GM12878 (cell line): ENCODE measurements around the gene AIG1. TPM values are rescaled to one million over a fixed set of nuclear protein-coding genes. Genes with fewer than 3 reads are reported as not detected.

ENCODE experiments used
- ATAC-seq: fragments of 200-7000 bp; cut with Tn5 transposase; 3 replicates; pipeline ENCODE4 v1.9.1; 2020; ENCODE audit warnings: mild to moderate bottlenecking, moderate library complexity
- BruUV-seq: library from RNA; stranded (reverse); fragments of 400-500 nt; replicated peaks from 2 replicates; lab custom pipeline; 2021; lab: Mats Ljungman, UMichigan
- CTCF ChIA-PET: fragments of 300-600 bp; sonication (Branson Sonifier 250); formaldehyde crosslinking; extraction: SDS; loops from one replicate; lab custom pipeline; 2021; ENCODE audit warnings: inconsistent platforms; lab: Yijun Ruan, JAX
- POLR2A ChIA-PET: fragments of 350-600 bp; formaldehyde crosslinking; extraction: SDS; loops from one replicate; lab custom pipeline; 2021; ENCODE audit warnings: inconsistent platforms; lab: Charles Lee
- RAD21 ChIA-PET: fragments of 300-600 bp; sonication (Branson Sonifier 250); formaldehyde crosslinking; loops from one replicate; lab custom pipeline; 2023; ENCODE audit warnings: antibody characterized with exemption; ENCODE audit not compliant: unreplicated experiment; lab: Charles Lee
- SMC1A ChIA-PET: fragments of 300-600 bp; sonication (Branson Sonifier 250); formaldehyde crosslinking; loops from one replicate; lab custom pipeline; 2023; ENCODE audit not compliant: unreplicated experiment, uncharacterized antibody; lab: Charles Lee
- DNase-seq: peaks from one replicate; pipeline ENCODE4 v3.0.0-alpha.2; 2011; ENCODE audit warnings: low read depth, low spot score
- FAIRE-seq: peaks from 3 replicates; lab custom pipeline; 2011; peaks lifted over from hg19 to GRCh38; lab: Jason Lieb, UNC
- H2AFZ ChIP-seq: 2 replicates; pipeline ENCODE4 v1.6.0; 2011; ENCODE audit warnings: low read depth, low read length, control low read depth; ENCODE audit not compliant: control insufficient read depth
- H3K27ac ChIP-seq: 2 replicates; pipeline ENCODE4 v1.5.1; 2011; ENCODE audit warnings: control low read depth; ENCODE audit not compliant: control insufficient read depth, insufficient read depth
- H3K27me3 ChIP-seq, 2 experiments: replicated peaks in 1 of 2; 2 replicates each; pipeline versions ENCODE4 v1.6.0 to v1.6.1; 2011; ENCODE audit warnings: low read length in 1 of 2; ENCODE audit not compliant: control insufficient read depth in 2 of 2, insufficient read depth in 2 of 2
- H3K36me3 ChIP-seq, 2 experiments: 2 replicates each; pipeline ENCODE4 v1.5.1; 2011; ENCODE audit warnings: low read length in 1 of 2; ENCODE audit not compliant: control insufficient read depth in 2 of 2, insufficient read depth in 2 of 2
- H3K4me1 ChIP-seq: 2 replicates; pipeline ENCODE4 v1.6.1; 2011; ENCODE audit warnings: mild to moderate bottlenecking, low read length, moderate library complexity, mixed read lengths; ENCODE audit not compliant: control insufficient read depth, insufficient read depth
- H3K4me2 ChIP-seq: 2 replicates; pipeline ENCODE4 v1.6.0; 2011; ENCODE audit warnings: control low read depth; ENCODE audit not compliant: control insufficient read depth, insufficient read depth
- H3K4me3 ChIP-seq: fragments of 200-600 bp; sonication (generic); 2 replicates; pipeline ENCODE4 v1.5.1; 2016
- H3K79me2 ChIP-seq: 2 replicates; pipeline ENCODE4 v1.6.0; 2011; ENCODE audit warnings: low read length; ENCODE audit not compliant: control insufficient read depth, insufficient read depth
- H3K9ac ChIP-seq: 2 replicates; pipeline ENCODE4 v1.8.0; 2011; ENCODE audit warnings: low read length, control low read depth, mixed read lengths; ENCODE audit not compliant: control insufficient read depth, insufficient read depth
- H3K9me3 ChIP-seq: replicated peaks from 3 replicates; pipeline ENCODE4 v1.5.1; 2011; ENCODE audit warnings: mild to moderate bottlenecking, low read length; ENCODE audit not compliant: control insufficient read depth, insufficient read depth
- H4K20me1 ChIP-seq: 2 replicates; pipeline ENCODE4 v1.6.0; 2011; ENCODE audit not compliant: control insufficient read depth, insufficient read depth
- CHD1 ChIP-seq: IDR thresholded peaks from 2 replicates; pipeline ENCODE4 v1.6.1; 2012; ENCODE audit warnings: low read depth, low read length, improper control_type of control experiment
- GATAD2B ChIP-seq: fragments of 450-650 bp; conservative IDR thresholded peaks from 2 replicates; pipeline ENCODE4 v1.6.1; 2017; ENCODE audit warnings: low read depth, mild to moderate bottlenecking, moderate library complexity
- NBN ChIP-seq: fragments of 450-650 bp; IDR thresholded peaks from 2 replicates; pipeline ENCODE4 v1.6.1; 2016
- POLR2AphosphoS5 ChIP-seq: IDR thresholded peaks from 2 replicates; pipeline ENCODE4 v1.6.1; 2011; ENCODE audit warnings: mild to moderate bottlenecking, low read length, inconsistent platforms
- RFX5 ChIP-seq: IDR thresholded peaks from 2 replicates; pipeline ENCODE4 v1.6.1; 2011; ENCODE audit warnings: low read depth, low read length, improper control_type of control experiment
- YY1 ChIP-seq: IDR thresholded peaks from 2 replicates; pipeline ENCODE4 v1.6.1; 2011; ENCODE audit warnings: low read depth, mild to moderate bottlenecking, low read length
- WGBS: methylation state at CpG from one replicate; pipeline ENCODE4 v1.1.6; 2016; ENCODE audit warnings: low lambda C conversion rate; ENCODE audit not compliant: insufficient replicate concordance, insufficient coverage; ENCODE audit errors: missing lambda C conversion rate; 5-methylcytosine and 5-hydroxymethylcytosine counted together
- in situ Hi-C: fragments of 300-500 bp; cut with MboI; formaldehyde crosslinking; loops from 9 replicates; pipeline ENCODE4 v1.14.3; 2018; ENCODE audit warnings: mixed read lengths
- intact Hi-C: fragments of 100-400 bp; cut with micrococcal nuclease; formaldehyde crosslinking; loops from one replicate; pipeline ENCODE4 v1.14.2; 2022; ENCODE audit not compliant: unreplicated experiment
- polyA plus RNA-seq, 11 experiments: library from polyadenylated mRNA; depleted of rRNA in 4 of 11; unstranded in 6 of 11; stranded (reverse) in 5 of 11; fragments of >200 nt; fragmentation: Nextera tagmentation in 4 of 11; fragmentation: Illumina TruSeq in 1 of 11; extraction: Ambion mirVana in 4 of 11; extraction: Trizol in 1 of 11; gene quantifications; 1 replicate in 1 of 11; 2 replicates in 10 of 11; pipeline versions ENCODE4 v1.2.1 to v1.2.3, GENCODE V29; 2011 to 2016; ENCODE audit warnings: inconsistent platforms in 2 of 11, missing spikeins in 2 of 11, low read depth in 1 of 11
- total RNA-seq, 4 experiments: library from RNA; depleted of rRNA in 3 of 4; stranded (reverse); fragments of >200 nt in 3 of 4; fragmentation: Illumina TruSeq in 1 of 4; extraction: Trizol in 1 of 4; gene quantifications; 2 replicates each; pipeline versions ENCODE4 v1.2.1 to v1.2.3, GENCODE V29; 2013 to 2021
- TF ChIP-seq, protein P1 (sequence below): IDR thresholded peaks from 2 replicates; pipeline ENCODE4 v1.6.1; 2012; ENCODE audit warnings: low read depth, low read length, improper control_type of control experiment

AIG1 gene
- total and polyA plus RNA-seq, 10 of the 15 experiments (the other 5 are each of a cell fraction or from before 2014, with no cell fraction given) = 27.0 to 74.5 (median 36.4) TPM

DNA sequence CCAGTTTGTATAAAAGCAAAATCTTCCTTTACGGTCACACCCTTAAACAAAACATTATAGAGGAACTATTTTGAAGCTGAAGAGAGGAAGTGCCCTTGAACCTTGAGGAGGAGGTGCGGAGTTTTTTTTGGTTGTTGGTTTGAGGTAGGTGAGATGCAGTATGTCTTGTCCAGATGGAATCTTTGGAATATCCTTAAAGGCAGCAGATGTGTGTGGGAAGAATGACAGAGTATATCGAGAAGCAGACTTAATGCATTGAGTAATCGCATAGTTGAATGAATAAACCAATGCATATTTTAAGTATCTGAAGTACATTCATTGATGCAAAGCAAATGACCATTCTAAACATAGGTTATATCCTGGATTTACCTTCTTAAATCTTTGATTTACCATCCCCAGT lies 49.9 kb downstream of the AIG1 start:
- RAD21 ChIA-PET = no interaction called here
- CTCF ChIA-PET = no interaction called here
- no peaks in the 10 kb centered on the region for H3K9me3 ChIP-seq
- ATAC-seq = no peak
- no peak for DNase-seq
- no peaks in the 10 kb centered on the region for H4K20me1 ChIP-seq
- TF ChIP-seq RFX5 (no peak), GATAD2B (no peak), NBN (no peak)
- TF ChIP-seq, protein P1, sequence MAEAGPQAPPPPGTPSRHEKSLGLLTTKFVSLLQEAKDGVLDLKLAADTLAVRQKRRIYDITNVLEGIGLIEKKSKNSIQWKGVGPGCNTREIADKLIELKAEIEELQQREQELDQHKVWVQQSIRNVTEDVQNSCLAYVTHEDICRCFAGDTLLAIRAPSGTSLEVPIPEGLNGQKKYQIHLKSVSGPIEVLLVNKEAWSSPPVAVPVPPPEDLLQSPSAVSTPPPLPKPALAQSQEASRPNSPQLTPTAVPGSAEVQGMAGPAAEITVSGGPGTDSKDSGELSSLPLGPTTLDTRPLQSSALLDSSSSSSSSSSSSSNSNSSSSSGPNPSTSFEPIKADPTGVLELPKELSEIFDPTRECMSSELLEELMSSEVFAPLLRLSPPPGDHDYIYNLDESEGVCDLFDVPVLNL = no peak
- H3K4me1 ChIP-seq = no peaks in the 10 kb centered on the region
- no TSS peak for BruUV-seq
- intact Hi-C loops = no loop called here
- no peak for FAIRE-seq
- no peaks in the 10 kb centered on the region for H3K79me2 ChIP-seq
- WGBS = 95% methylated on average over 4 of the region's 4 CpGs
- SMC1A ChIA-PET = no interaction called here
- H3K4me3 ChIP-seq = no peak overlapping the region
- H3K27ac ChIP-seq = no peak overlapping the region
- POLR2A ChIA-PET = no interaction called here
- H3K36me3 ChIP-seq = no peaks in the 10 kb centered on the region
- in situ Hi-C loops = no loop called here
- H3K9ac ChIP-seq = no peak overlapping the region
- H2AFZ ChIP-seq = no peak overlapping the region
- H3K4me2 ChIP-seq = no peak overlapping the region
- H3K27me3 ChIP-seq = no peaks in the 10 kb centered on the region

DNA sequence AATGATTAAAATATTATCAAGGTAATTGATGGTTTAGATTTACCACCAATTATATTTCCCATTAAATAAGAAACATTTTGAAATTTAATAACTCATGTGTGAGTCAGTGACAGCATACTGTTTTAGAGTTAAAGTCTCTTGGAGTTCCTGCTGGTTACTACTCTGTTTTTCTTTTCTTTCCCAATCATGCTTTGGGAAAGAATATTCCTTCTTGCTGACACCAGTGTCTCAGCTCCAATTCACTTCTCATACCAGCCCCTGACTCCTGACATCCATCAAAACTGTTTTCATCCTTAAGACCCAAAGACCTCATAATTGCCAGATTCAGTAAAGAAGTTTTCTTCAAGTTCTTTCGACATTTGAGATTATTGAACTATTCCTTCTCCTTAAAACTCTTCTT lies 50.3 kb downstream of the AIG1 start:
- Histone ChIP-seq H3K4me3 (no peak overlapping the region), H3K79me2 (no peaks in the 10 kb centered on the region), H3K9ac (no peak overlapping the region), H3K27me3 (no peaks in the 10 kb centered on the region), H3K36me3 (no peaks in the 10 kb centered on the region), H3K9me3 (no peaks in the 10 kb centered on the region), H3K27ac (no peak overlapping the region), H4K20me1 (no peaks in the 10 kb centered on the region), H3K4me2 (no peak overlapping the region), H2AFZ (no peak overlapping the region), H3K4me1 (no peaks in the 10 kb centered on the region)
- in situ Hi-C loops (no loop called here), intact Hi-C loops (no loop called here)
- CTCF ChIA-PET = no interaction called here
- no TSS peak for BruUV-seq
- RAD21 ChIA-PET = no interaction called here
- FAIRE-seq (no peak), DNase-seq (no peak), ATAC-seq (no peak)
- TF ChIP-seq CHD1 = no peak
- TF ChIP-seq YY1 = no peak
- TF ChIP-seq POLR2AphosphoS5 = no peak
- POLR2A ChIA-PET = no interaction called here
- SMC1A ChIA-PET = interaction anchor here (1.0 kb wide), 1 partner anchor 42 kb away, joined by 3 read pairs; no protein-coding TSS in a partner anchor
- WGBS = 100% methylated on average over 1 of the region's 1 CpG
